ENCODE data around the gene SMAD2.
"Not testable (repeated sequence)": the region's sequence is repeated elsewhere in the genome, so short reads cannot be mapped to it uniquely, and the experiment has no call there.

Gene SMAD2

GRCh38 chr18:47767699-47768098 lies 162.8 kb downstream of the SMAD2 start:
- no peak overlapping the region for H3K9ac ChIP-seq (ENCODE audit: low read depth in 1 of 2, low read length in 2 of 2)
- H3K9me3 ChIP-seq (ENCODE audit: control insufficient read depth in 1 of 2, low read length in 2 of 2), result no peaks in the 10 kb centered on the region
- H3K36me3 ChIP-seq (ENCODE audit: control insufficient read depth in 1 of 2, insufficient read depth in 2 of 2, low read length in 2 of 2), result no peaks in the 10 kb centered on the region
- H3K4me3 ChIP-seq (ENCODE audit: low read depth in 1 of 2, low read length in 2 of 2), result no peak overlapping the region
- no peaks in the 10 kb centered on the region for H3K27me3 ChIP-seq (ENCODE audit: control insufficient read depth in 1 of 2, insufficient read depth in 2 of 2, low read length in 2 of 2)
- no peak overlapping the region for H3K27ac ChIP-seq (ENCODE audit: low read depth, low read length)
- no peaks in the 10 kb centered on the region for H3K4me1 ChIP-seq (ENCODE audit: control insufficient read depth in 1 of 2, insufficient read depth in 2 of 2, low read length in 2 of 2)

DNA sequence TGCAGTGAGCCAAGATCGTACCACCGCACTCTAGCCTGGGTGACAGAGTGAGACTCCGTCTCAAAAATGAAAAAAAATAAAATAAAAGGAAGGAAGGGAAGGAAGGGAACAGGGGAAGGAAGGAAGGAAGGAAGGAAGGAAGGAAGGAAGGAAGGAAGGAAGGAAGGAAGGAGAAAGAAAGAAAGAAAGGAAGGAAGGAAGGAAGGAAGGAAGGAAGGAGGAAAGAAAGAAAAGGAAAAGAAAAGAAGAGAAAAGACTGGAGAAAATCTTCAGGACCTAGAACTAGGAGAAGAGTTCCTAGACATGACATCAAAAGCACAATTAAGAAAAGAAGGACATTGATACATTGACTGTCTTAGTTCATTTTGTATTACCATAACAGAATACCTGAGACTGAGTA lies 163.3 kb downstream of the SMAD2 start:
- not testable (repeated sequence) for H3K9me3 ChIP-seq (ENCODE audit: control insufficient read depth in 1 of 2, low read length in 2 of 2); H3K9ac ChIP-seq (ENCODE audit: low read depth in 1 of 2, low read length in 2 of 2); H3K4me3 ChIP-seq (ENCODE audit: low read depth in 1 of 2, low read length in 2 of 2); H3K4me1 ChIP-seq (ENCODE audit: control insufficient read depth in 1 of 2, insufficient read depth in 2 of 2, low read length in 2 of 2); H3K27me3 ChIP-seq (ENCODE audit: control insufficient read depth in 1 of 2, insufficient read depth in 2 of 2, low read length in 2 of 2); H3K36me3 ChIP-seq (ENCODE audit: control insufficient read depth in 1 of 2, insufficient read depth in 2 of 2, low read length in 2 of 2); H3K27ac ChIP-seq (ENCODE audit: low read depth, low read length)

Data from duodenal mucosa (tissue), 2 donors.